ENCODE results near the gene CCDC71.

CCDC71 gene

DNA sequence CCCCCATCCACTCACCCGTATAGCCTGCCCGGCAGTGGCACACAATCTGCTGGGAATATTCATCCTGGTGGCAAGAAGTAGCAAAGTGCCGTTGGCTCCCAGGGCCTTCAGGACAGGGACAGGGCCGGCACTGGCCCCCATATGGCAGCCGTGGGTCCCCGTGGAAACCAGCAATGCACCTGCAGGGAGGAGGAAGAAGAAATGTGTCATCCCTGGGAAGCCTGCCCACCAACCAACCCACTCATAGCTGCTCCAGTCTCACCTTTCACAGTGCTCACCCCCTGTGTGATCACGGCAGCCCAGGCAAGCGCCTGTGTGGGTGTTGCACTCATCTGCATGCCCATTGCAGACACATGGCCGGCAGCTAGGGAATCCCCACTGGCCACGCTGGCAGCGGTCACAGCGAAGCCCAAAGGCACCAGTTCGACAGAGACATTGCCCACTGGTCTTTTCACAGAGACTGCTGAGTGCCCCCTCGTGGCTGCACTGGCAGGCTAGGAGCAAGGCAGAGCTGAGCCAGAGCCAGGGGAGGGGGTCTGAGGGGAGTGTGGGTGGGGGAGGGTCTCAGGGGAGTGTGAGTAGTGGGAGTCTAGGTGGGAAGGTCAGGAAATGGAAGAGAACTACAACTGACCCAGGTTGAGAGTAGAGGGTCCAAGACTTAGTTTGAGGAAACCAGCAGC lies 41.0 kb downstream of the CCDC71 start:
- no peak for DNase-seq

DNA sequence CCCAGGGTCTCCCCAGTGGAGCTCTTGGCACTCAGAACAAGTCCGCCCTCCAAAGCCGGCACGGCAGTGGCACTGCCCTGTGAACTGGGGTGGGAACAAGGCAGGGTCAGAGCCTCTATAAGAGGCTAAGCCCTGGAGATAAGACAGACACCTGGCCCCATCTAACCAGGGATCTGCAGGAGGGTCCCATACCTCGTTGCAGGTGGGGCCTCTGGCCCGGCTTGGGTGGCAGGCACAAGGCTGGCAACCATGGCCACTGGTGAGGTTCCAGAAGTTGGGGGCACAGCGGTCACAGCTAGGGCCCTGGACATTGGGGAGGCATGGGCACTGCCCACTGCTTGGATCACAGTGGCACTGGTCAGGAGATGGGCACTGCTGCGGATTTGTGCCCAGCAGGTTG lies 41.9 kb downstream of the CCDC71 start:
- no peak for DNase-seq

- DNase-seq: no peak
Measured at GRCh38 chr3:49123687-49124086, 42.4 kb downstream of the CCDC71 start.

- DNase-seq: no peak
Measured at GRCh38 chr3:49122886-49123545, 43.1 kb downstream of the CCDC71 start.

GRCh38 chr3:49122451-49122850 lies 43.7 kb downstream of the CCDC71 start:
- DNase-seq: no peak

- DNase-seq: no peak
Measured at GRCh38 chr3:49122022-49122421, 44.1 kb downstream of the CCDC71 start.

DNA sequence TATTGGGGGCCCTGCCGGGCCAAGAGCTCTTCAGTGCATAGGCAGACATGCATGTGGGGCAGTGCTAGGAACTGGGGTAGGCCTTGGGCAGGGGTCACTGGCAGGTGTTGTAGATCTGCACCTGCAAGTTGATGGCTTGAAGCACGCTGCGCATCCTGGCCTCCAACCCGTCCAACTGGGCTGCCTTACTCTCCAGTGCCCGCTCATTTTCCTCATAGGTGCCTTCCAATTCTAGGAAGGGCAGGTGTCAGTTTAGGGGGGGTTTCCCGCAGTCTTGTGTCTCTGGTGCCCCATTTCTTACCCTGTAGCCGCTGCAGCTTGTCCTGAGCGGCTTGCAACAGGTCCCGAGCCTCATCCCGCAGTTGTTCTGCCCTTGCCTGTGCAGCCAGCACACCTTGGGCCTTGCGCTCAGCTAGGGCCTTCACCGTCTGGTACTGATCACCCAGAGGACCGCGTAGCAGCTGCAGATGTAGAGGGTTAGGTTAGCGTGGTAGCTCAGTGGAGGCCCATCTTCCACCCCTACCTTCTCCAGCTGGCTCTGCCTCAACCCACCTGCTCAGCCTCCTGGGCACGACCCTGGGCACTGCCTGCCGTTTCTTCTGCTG lies 44.9 kb downstream of the CCDC71 start:
- DNase-seq: no peak

DNA sequence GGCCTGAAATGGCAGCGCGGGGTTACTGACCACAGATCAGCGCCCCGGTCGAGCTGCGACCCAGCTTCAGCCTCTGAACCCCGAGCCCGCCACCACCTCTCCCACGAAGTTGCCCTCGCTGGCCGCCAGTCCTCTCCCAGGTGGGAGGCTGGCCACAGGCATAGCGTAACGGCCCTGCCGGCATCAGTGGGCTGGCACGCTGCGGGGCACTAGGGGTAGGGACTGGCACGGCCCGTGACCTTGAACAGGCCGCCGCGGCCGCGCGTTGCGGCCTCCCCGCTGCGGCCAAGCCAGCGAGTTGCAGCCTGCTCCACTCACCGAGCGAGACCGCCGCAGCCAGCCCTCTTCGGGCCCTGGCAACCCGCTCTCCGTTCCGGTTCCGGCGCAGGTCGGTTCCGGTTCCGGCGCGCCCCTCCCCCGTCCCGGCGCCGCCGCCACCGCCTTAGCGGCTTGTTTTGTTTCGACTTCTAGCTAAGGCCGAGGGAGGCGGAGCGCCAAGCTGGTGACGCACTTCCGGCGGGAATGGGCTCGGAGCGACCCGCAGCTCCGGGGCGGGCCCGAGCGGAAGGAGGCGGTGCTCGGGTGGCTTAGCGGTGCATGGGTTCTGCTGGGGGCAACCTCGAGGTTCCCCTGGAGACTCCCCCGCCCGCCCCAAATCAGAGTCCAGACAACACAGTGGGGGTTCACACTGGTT lies 45.5 kb downstream of the CCDC71 start, which contains the start of gene USP19:
Gene USP19 (minus strand): TSS at position 386 of the 694 bp plus-strand sequence. CDS start 1,678 bp downstream, outside the sequence.
- peak; percentile 91 for DNase-seq

- DNase-seq: no peak
Measured at GRCh38 chr3:49120096-49120437, 46.1 kb downstream of the CCDC71 start.

DNA sequence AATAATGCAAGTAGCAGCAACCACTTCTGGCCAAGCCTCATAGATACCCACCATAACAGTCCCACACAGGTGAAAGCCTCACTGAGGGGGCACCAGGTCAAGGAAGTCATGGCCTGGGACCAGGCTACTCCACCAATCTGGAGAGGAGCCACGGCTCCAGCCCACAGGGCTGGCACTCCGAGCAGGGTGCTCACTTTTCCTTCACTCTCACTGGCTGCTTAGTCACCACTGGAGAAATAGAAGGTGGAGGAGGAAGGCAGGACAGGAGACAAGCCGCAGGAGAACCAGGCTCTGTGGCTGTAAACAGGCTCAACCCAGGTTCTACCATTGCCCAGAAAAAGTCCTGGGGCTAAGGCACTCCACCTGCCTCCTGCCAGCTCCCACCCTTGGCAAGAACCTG lies 46.7 kb downstream of the CCDC71 start:
- no peak for DNase-seq

DNA sequence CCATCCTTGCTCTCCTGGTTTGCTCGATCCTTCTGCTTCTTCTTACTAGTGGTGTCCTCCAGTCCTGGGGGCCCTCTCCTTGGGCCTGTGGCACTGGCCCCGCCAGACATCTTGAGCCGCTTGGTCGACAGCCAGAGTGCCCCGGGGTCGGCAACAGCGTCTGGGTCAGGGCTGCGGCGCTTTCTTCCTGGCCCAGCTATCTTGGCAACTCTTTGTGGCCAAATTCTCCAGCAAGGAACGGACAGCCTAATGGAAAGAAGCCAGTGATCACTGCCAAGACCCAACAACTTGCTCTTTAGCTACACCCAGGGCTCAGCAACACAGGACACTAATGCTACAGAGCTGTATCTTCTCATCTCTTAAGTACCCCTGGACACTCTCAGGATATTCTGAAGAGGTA lies 47.1 kb downstream of the CCDC71 start:
- DNase-seq: no peak
